SIG-M5 treated with dmso at 0.1 percent for 504 hours (cell line): ENCODE results near the gene FRMD4A.
A peak's percentile ranks its signal among the peaks of the same experiment; 100 is the strongest.

Experiments
- DNase-seq: peaks from one replicate; lab custom pipeline; 2025; ENCODE audit not compliant: unreplicated experiment; lab: John Stamatoyannopoulos, UW

Gene FRMD4A

DNA sequence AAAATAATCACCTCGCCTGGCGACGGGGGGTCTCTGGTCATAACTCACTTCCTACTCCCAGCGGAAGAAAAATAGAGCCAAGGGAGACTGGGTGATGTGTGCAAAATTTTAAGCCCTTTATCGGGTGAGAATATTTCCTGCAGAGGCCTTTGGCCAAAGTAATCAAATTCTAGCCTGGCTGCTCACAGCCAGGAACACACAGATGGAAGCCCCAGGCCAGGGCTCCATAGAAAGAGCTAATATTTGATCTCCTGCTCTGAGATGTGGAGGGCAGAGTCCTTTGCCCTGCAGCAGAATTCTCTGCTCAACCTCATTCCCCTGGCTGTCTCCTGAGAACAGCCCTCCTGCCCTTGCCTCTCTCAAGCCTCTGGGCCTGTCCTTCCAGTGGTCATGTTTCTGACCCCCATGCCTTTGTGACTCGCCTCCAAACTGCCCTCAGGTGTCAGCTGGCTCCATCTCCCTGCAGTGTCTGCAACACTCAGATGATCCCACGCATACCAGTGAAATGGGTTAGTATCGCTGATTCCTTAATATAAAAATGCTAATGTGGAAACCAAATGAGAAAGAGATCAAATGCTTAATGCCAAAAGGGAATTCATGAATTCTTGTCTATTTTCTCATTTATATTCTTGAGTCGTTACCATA, 34.5 kb downstream of the FRMD4A start:
- DNase-seq: peak; percentile 6

- no peak for DNase-seq
Observed at GRCh38 chr10:14294347-14295059, 36.2 kb downstream of the FRMD4A start.

- DNase-seq: no peak
Observed at GRCh38 chr10:14293526-14293925, 37.2 kb downstream of the FRMD4A start.

- DNase-seq: no peak
Observed at GRCh38 chr10:14291296-14291695, 39.4 kb downstream of the FRMD4A start.

DNA sequence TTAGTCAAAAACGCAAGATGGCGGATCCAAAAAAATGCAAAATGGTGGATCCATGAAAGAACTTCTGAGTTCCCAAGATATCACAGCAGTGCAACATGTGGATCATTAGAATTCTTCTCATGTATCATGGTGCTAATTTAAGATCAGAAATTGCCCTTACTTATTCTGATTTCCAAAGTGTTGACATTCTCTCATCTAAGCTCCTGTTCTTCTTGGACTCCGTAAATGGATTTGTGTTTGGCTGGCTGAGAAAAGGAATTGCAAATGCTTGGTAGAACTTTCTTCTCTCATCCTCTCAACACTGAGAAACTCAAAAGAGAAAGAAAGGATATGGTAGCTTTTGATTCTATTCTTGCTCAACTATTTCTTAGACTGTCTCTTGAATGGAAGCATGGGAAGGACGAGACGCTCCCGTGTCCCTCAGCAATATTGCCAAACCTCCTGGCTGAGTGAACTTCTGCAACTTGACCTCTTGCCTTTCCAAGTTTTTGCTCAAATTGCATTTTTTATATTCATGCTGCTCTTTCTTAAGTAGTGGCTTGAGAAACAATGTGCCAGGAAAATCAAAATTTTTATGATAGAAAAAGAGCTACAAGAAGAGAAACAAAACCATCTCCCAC, 44.7 kb downstream of the FRMD4A start:
- DNase-seq: no peak

DNA sequence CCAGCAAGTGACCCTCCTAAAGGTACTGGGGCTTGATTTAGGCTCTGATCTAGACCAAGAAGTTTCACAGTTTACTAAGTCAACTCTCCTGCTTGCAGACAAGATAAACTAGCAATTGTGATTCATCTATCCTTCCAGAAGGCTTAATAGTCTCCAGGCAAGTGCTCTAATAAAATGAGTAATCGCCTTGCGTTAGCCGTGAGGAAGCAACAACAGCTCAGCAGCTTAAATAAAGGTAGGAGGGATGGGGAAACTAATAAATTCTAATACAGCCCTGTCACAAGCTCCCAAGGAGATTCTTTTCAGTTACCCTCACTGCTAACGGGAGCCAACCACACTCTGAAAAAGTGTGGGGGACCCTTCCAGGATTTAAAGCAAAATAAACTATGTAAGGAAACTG, 48.4 kb downstream of the FRMD4A start:
- DNase-seq: no peak

- no peak for DNase-seq
Observed at GRCh38 chr10:14278533-14278932, 52.2 kb downstream of the FRMD4A start.

DNA sequence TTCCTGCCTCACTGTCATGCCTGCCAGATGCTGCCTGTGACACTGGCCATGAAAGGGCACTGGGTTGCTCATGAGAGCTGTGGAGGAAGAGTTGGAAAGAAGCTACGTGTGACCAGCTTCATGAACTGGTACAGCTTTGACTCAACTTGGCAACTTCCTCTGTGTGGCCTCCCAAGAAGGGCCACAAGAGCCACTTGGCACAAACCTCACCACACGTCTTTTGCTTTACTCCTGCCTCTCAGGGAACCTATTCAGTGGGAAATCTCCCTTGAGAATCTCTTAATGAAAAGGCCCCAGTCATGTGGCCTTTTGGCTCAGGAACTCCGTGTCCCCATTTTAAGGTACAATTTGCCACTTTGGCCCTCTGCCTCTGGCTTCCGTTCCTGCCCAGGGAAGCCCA, 54.5 kb downstream of the FRMD4A start:
- DNase-seq: no peak

- DNase-seq: no peak
Observed at GRCh38 chr10:14271621-14272020, 59.1 kb downstream of the FRMD4A start.

DNA sequence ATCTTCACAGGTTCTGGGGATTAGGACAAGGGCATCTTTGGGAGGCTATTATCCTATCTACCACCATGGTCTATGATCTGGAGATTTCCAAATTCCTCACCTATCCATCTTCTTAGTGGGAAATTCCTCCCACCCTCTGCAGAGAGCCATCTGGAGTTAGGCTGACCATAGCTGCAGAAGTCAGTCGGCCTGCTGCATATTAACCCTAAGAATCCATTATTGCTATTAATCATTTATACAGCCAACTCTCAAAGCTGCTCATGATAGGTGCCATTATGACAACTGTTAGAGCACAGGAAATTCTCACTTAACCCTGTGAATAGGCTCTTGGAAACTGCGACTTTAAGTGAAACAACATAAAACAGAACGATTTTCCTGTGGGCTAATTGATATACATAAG, 60.4 kb downstream of the FRMD4A start:
- DNase-seq: no peak

DNA sequence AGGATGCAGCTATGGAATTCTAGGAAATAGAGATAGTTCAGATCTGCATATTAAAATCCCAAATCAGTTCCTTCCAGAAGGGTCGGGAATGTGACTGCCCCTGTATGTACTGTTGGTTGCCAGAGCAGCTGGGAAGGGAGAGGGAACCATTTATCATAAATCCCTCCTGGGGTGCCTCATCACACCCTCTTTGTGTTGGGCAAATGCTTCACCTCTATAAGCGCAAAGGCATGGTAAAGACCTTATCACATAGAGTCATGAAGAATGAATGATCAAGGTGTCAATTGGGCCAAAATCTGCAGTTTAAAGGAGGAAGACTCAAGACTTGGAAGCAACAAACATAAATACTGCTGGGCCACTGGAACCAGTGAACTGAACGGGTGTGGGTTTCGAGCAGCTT, 65.0 kb downstream of the FRMD4A start:
- DNase-seq: no peak

- DNase-seq: no peak
Observed at GRCh38 chr10:14262836-14263425, 67.8 kb downstream of the FRMD4A start.

GRCh38 chr10:14261336-14261735, 69.4 kb downstream of the FRMD4A start:
- no peak for DNase-seq

- peak; percentile 17 for DNase-seq
Observed at GRCh38 chr10:14259696-14260566, 70.8 kb downstream of the FRMD4A start.

GRCh38 chr10:14254368-14254767, 76.4 kb downstream of the FRMD4A start:
- no peak for DNase-seq

DNA sequence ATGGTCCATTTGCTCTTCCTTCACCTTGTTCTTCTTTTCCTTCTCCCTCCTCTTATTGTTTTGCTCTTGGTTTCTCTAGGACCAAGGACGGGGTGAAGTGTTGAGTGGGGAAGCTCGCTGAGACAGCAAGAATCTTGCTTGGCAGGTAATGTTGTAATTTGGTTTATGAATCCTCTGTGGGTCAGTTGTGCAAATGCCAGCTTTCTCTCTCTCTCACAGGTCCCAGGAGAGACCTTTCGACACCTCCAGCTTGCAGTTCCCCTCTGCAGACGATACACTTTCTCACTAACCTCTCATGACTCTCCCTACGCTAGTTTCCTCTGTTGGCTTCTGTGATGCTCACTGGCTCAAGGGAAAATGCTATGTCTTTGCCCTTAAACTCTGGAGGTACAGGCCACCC, 77.0 kb downstream of the FRMD4A start:
- no peak for DNase-seq

DNA sequence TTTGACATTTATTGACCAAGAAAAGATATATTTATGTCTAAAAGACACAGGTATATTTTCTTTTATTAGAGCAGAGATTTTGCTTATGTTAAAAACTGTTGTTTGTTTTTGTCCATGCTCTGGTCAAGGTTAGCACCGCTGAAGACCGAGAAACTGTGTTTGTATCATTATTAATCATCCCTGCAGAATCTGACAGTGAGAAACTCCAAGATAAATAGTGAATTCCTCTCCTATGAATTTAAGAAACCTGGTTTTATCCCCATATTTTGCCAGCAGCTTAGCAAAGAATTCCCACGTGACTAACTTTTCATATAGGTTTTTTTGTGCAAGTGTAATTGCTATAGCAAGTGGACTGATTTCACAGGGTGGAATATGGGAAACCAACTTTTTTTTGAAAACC, 77.6 kb downstream of the FRMD4A start:
- DNase-seq: no peak

DNA sequence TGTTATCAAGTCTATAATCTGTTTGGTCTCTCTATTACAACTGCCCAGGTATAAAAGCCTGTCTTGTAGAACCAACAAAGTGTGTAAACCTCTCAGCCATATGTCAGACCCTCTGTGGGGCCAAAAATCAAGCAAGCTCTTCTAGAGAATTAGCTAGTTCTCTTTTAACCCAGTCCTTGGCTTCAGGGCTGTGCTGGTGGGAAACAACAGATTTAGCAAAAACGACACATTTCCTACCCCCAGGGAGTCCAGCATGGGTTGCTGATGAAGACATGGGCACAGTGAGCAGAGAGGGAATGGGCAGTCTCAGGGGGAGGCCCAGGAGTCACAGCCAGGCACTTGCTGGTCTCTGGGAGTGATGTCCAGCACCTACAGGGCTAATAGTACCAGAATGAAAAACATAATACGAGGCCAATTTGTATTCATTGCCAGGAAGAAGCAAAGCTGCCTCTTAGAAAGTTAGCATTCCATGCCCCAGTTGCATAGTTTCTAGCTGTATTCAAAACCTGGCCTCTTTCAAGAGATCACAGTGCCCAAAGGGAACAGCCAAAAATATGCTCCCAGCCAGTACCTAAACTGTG, 80.1 kb downstream of the FRMD4A start:
- no peak for DNase-seq

- DNase-seq: no peak
Observed at GRCh38 chr10:14247377-14248116, 83.2 kb downstream of the FRMD4A start.

DNA sequence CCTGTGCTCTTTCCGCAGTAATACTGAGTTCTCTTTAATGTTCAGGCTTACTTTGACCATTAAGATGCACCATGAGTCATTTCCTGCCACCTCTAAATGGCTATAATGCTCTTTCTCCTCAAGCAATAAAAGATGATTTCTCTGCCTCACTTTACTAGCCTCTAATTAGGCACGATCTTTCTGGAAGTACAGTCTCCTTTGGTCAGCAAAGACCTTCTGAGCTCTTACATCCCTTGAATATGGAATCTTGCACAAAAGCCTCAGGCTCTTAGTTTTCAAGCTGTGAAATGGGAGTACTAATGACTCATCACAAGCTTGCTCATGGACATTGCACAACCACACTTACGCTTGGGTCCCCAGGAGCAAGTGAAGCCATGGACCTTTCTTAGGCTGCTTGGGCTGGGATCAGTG, 85.9 kb downstream of the FRMD4A start:
- DNase-seq: no peak
